GM23338 (cell line): Measurements from ENCODE around the gene PNPLA5. TPM values are rescaled to one million over a fixed set of nuclear protein-coding genes. Genes with fewer than 3 reads are reported as not detected.

Experiments
- ATAC-seq: fragments of 200-7000 bp; cut with Tn5 transposase; 3 replicates; pipeline ENCODE4 v1.9.1; 2020
- DNase-seq: peaks from one replicate; pipeline ENCODE4 v3.0.0-alpha.2; 2015; ENCODE audit warnings: low spot score
- H2AFZ ChIP-seq: fragments of 200-600 bp; sonication (generic); 2 replicates; pipeline ENCODE4 v1.8.0; 2016; ENCODE audit warnings: antibody characterized with exemption, mild to moderate bottlenecking, moderate library complexity
- H3F3A ChIP-seq: fragments of 200-600 bp; sonication (generic); replicated peaks from 2 replicates; pipeline ENCODE4 v1.8.0; 2017; ENCODE audit warnings: antibody characterized with exemption, mixed run types, low read depth
- H3K27ac ChIP-seq: fragments of 200-600 bp; sonication (generic); 2 replicates; pipeline ENCODE4 v1.6.1; 2016; ENCODE audit warnings: low read depth
- H3K27me3 ChIP-seq: fragments of 200-600 bp; sonication (generic); 2 replicates; pipeline ENCODE4 v1.8.0; 2016; ENCODE audit warnings: mild to moderate bottlenecking, mixed run types, moderate library complexity; ENCODE audit not compliant: insufficient read depth
- H3K36me3 ChIP-seq: fragments of 200-600 bp; sonication (generic); 2 replicates; pipeline ENCODE4 v1.8.0; 2016; ENCODE audit warnings: mild to moderate bottlenecking; ENCODE audit not compliant: insufficient read depth
- H3K4me1 ChIP-seq: fragments of 200-600 bp; sonication (generic); 2 replicates; pipeline ENCODE4 v1.8.0; 2016; ENCODE audit warnings: mild to moderate bottlenecking, moderate library complexity; ENCODE audit not compliant: insufficient read depth
- H3K4me2 ChIP-seq: fragments of 200-600 bp; sonication (generic); 2 replicates; pipeline ENCODE4 v1.7.1; 2017; ENCODE audit warnings: mixed run types
- H3K4me3 ChIP-seq: fragments of 200-600 bp; sonication (generic); 2 replicates; pipeline ENCODE4 v1.6.1; 2016; ENCODE audit warnings: mixed run types
- H3K79me2 ChIP-seq: fragments of 200-600 bp; sonication (generic); replicated peaks from 2 replicates; pipeline ENCODE4 v1.8.0; 2017; ENCODE audit warnings: mild to moderate bottlenecking; ENCODE audit not compliant: insufficient read depth
- H3K9me2 ChIP-seq: fragments of 200-600 bp; sonication (generic); 2 replicates; pipeline ENCODE4 v1.8.0; 2017; ENCODE audit not compliant: insufficient read depth
- H4K20me1 ChIP-seq: fragments of 200-600 bp; sonication (generic); replicated peaks from 2 replicates; pipeline ENCODE4 v1.8.0; 2017; ENCODE audit warnings: mild to moderate bottlenecking; ENCODE audit not compliant: insufficient read depth
- H3K27ac Mint-ChIP-seq: 2 replicates; pipeline ENCODE4 v1.8.0; 2020; ENCODE audit warnings: inconsistent platforms, mild to moderate bottlenecking, moderate library complexity, mixed read lengths
- H3K27me3 Mint-ChIP-seq: 3 replicates; pipeline ENCODE4 v1.8.0; 2022; ENCODE audit warnings: low read depth, mild to moderate bottlenecking, moderate library complexity, mixed read lengths, inconsistent platforms; ENCODE audit not compliant: insufficient read depth, poor library complexity
- H3K36me3 Mint-ChIP-seq: 3 replicates; pipeline ENCODE4 v1.8.0; 2021; ENCODE audit warnings: low read depth, mild to moderate bottlenecking, inconsistent platforms, moderate library complexity, mixed read lengths
- H3K4me1 Mint-ChIP-seq: 3 replicates; pipeline ENCODE4 v1.8.0; 2020; ENCODE audit warnings: mild to moderate bottlenecking, inconsistent platforms, mixed read lengths
- H3K4me3 Mint-ChIP-seq: 3 replicates; pipeline ENCODE4 v1.8.0; 2021; ENCODE audit warnings: moderate library complexity, mild to moderate bottlenecking, inconsistent platforms, mixed read lengths
- H3K9me3 Mint-ChIP-seq: 3 replicates; pipeline ENCODE4 v1.8.0; 2020; ENCODE audit warnings: moderate library complexity, mild to moderate bottlenecking, inconsistent platforms, mixed read lengths
- CREB1 ChIP-seq: fragments of 250-450 bp; sonication (Bioruptor Pico); IDR thresholded peaks from 2 replicates; pipeline ENCODE4 v1.5.0; 2020; ENCODE audit warnings: low read depth, mild to moderate bottlenecking, moderate library complexity
- EZH2 ChIP-seq: fragments of 200-600 bp; sonication (generic); IDR thresholded peaks from one replicate; pipeline ENCODE4 v1.8.0; 2017; ENCODE audit warnings: antibody characterized with exemption, mild to moderate bottlenecking, low read depth; ENCODE audit not compliant: unreplicated experiment
- EZH2phosphoT487 ChIP-seq: fragments of 200-600 bp; sonication (generic); IDR thresholded peaks from one replicate; pipeline ENCODE4 v1.8.1; 2018; ENCODE audit warnings: antibody characterized with exemption; ENCODE audit not compliant: unreplicated experiment
- JUNB ChIP-seq: IDR thresholded peaks from one replicate; pipeline ENCODE4 v1.6.1; 2016; ENCODE audit warnings: antibody characterized with exemption; ENCODE audit not compliant: unreplicated experiment
- NANOG ChIP-seq: IDR thresholded peaks from 2 replicates; pipeline ENCODE4 v1.6.1; 2016; ENCODE audit warnings: antibody characterized with exemption, borderline replicate concordance
- POLR2AphosphoS5 ChIP-seq: IDR thresholded peaks from 2 replicates; pipeline ENCODE4 v1.6.1; 2016; ENCODE audit warnings: antibody characterized with exemption, low read depth
- STAT1 ChIP-seq: IDR thresholded peaks from one replicate; pipeline ENCODE4 v1.6.1; 2016; ENCODE audit warnings: antibody characterized with exemption; ENCODE audit not compliant: unreplicated experiment
- ZNF114 ChIP-seq: fragments of 250-450 bp; sonication (Bioruptor Pico); IDR thresholded peaks from 2 replicates; pipeline ENCODE4 v1.5.0; 2020; ENCODE audit warnings: mild to moderate bottlenecking, moderate library complexity
- ZNF331 ChIP-seq: fragments of 250-450 bp; sonication (Bioruptor Pico); IDR thresholded peaks from 2 replicates; pipeline ENCODE4 v1.5.0; 2020; ENCODE audit warnings: low read depth, mild to moderate bottlenecking, moderate library complexity
- polyA plus RNA-seq: library from polyadenylated mRNA; unstranded; fragments of >200 nt; fragmentation: Nextera tagmentation; extraction: Ambion mirVana; gene quantifications from 2 replicates; pipeline ENCODE4 v1.2.1, GENCODE V29; 2016
- total RNA-seq: library from RNA; depleted of rRNA; stranded (reverse); fragments of >200 nt; shearing (Covaris generic); gene quantifications from 2 replicates; pipeline ENCODE4 v1.2.3, GENCODE V29; 2014
- TF ChIP-seq, protein P1 (sequence below), 2 experiments: fragments of 200-600 bp in 1 of 2; sonication (generic) in 1 of 2; conservative IDR thresholded peaks; 2 replicates each; pipeline versions ENCODE4 v1.5.1 to v1.6.1; 2016 to 2017; ENCODE audit warnings: antibody characterized with exemption in 2 of 2, low read depth in 2 of 2, mild to moderate bottlenecking in 2 of 2, moderate library complexity in 1 of 2
- TF ChIP-seq, protein P2 (sequence below): fragments of 250-450 bp; sonication (Bioruptor Pico); IDR thresholded peaks from 2 replicates; pipeline ENCODE4 v1.5.0; 2020; ENCODE audit warnings: mild to moderate bottlenecking, moderate library complexity
- TF ChIP-seq, protein P3 (sequence below): IDR thresholded peaks from 2 replicates; pipeline ENCODE4 v1.6.1; 2016; ENCODE audit warnings: antibody characterized with exemption
- TF ChIP-seq, protein P4 (sequence below): IDR thresholded peaks from one replicate; pipeline ENCODE4 v1.6.1; 2018; ENCODE audit warnings: antibody characterized with exemption; ENCODE audit not compliant: unreplicated experiment

Gene PNPLA5
- total and polyA plus RNA-seq, 2 experiments from 2014 or later, result 2.3 to 6.8 TPM

DNA sequence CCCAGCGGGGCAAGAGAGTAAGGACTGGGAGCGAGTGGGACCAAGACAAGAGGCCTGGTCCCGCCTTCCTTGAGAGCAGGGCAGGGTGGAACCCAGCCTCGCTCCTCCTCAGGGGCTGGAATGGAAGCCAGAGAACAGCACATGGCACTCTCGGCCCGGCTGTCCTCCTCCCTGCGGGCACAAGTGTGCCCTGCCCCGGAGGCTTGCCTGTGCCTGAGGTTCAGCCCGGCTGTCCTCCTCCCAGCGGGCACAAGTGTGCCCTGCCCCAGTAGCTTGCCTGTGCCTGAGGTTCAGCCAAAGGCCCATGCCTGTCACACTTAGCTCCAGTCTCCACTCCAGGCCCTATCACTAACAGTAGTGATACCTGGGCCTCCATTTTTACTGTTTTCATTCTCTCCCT is 53.7 kb downstream of the PNPLA5 start:
- Mint-ChIP-seq H3K27ac (no peak overlapping the region), H3K27me3 (peaks cover 14% of the 10 kb centered on the region), H3K36me3 (peaks cover 16% of the 10 kb centered on the region; the same call in 2 of the 3 replicates), H3K9me3 (no peaks in the 10 kb centered on the region; the same call in 2 of the 3 replicates), H3K4me1 (peaks cover 7% of the 10 kb centered on the region), H3K4me3 (no peak overlapping the region)
- H3K79me2 ChIP-seq, result peaks cover 15% of the 10 kb centered on the region
- no peaks in the 10 kb centered on the region for H3K36me3 ChIP-seq
- ATAC-seq (no peak), DNase-seq (no peak)
- H3K4me3 ChIP-seq, result no peak overlapping the region
- no peak overlapping the region for H3K27ac ChIP-seq
- no peak overlapping the region for H2AFZ ChIP-seq
- H3K4me2 ChIP-seq, result no peak overlapping the region
- H3K4me1 ChIP-seq, result no peaks in the 10 kb centered on the region
- no peaks in the 10 kb centered on the region for H3K9me2 ChIP-seq
- no peaks in the 10 kb centered on the region for H3K27me3 ChIP-seq
- H4K20me1 ChIP-seq, result no peaks in the 10 kb centered on the region; the same call in 1 of the 2 replicates
- H3F3A ChIP-seq, result no peaks in the 10 kb centered on the region
- TF ChIP-seq NANOG (no peak), EZH2phosphoT487 (no peak), STAT1 (no peak), EZH2 (no peak), CREB1 (CRISPR knock-in tag) (no peak), POLR2AphosphoS5 (no peak), JUNB (no peak), ZNF114 (CRISPR knock-in tag) (no peak), ZNF331 (CRISPR knock-in tag) (no peak)
- TF ChIP-seq, protein P1, sequence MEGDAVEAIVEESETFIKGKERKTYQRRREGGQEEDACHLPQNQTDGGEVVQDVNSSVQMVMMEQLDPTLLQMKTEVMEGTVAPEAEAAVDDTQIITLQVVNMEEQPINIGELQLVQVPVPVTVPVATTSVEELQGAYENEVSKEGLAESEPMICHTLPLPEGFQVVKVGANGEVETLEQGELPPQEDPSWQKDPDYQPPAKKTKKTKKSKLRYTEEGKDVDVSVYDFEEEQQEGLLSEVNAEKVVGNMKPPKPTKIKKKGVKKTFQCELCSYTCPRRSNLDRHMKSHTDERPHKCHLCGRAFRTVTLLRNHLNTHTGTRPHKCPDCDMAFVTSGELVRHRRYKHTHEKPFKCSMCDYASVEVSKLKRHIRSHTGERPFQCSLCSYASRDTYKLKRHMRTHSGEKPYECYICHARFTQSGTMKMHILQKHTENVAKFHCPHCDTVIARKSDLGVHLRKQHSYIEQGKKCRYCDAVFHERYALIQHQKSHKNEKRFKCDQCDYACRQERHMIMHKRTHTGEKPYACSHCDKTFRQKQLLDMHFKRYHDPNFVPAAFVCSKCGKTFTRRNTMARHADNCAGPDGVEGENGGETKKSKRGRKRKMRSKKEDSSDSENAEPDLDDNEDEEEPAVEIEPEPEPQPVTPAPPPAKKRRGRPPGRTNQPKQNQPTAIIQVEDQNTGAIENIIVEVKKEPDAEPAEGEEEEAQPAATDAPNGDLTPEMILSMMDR (conservative IDR thresholded peaks at IDR 0.05; ENCODE audit: low read depth in 2 of 2), result no peak
- TF ChIP-seq, protein P2, sequence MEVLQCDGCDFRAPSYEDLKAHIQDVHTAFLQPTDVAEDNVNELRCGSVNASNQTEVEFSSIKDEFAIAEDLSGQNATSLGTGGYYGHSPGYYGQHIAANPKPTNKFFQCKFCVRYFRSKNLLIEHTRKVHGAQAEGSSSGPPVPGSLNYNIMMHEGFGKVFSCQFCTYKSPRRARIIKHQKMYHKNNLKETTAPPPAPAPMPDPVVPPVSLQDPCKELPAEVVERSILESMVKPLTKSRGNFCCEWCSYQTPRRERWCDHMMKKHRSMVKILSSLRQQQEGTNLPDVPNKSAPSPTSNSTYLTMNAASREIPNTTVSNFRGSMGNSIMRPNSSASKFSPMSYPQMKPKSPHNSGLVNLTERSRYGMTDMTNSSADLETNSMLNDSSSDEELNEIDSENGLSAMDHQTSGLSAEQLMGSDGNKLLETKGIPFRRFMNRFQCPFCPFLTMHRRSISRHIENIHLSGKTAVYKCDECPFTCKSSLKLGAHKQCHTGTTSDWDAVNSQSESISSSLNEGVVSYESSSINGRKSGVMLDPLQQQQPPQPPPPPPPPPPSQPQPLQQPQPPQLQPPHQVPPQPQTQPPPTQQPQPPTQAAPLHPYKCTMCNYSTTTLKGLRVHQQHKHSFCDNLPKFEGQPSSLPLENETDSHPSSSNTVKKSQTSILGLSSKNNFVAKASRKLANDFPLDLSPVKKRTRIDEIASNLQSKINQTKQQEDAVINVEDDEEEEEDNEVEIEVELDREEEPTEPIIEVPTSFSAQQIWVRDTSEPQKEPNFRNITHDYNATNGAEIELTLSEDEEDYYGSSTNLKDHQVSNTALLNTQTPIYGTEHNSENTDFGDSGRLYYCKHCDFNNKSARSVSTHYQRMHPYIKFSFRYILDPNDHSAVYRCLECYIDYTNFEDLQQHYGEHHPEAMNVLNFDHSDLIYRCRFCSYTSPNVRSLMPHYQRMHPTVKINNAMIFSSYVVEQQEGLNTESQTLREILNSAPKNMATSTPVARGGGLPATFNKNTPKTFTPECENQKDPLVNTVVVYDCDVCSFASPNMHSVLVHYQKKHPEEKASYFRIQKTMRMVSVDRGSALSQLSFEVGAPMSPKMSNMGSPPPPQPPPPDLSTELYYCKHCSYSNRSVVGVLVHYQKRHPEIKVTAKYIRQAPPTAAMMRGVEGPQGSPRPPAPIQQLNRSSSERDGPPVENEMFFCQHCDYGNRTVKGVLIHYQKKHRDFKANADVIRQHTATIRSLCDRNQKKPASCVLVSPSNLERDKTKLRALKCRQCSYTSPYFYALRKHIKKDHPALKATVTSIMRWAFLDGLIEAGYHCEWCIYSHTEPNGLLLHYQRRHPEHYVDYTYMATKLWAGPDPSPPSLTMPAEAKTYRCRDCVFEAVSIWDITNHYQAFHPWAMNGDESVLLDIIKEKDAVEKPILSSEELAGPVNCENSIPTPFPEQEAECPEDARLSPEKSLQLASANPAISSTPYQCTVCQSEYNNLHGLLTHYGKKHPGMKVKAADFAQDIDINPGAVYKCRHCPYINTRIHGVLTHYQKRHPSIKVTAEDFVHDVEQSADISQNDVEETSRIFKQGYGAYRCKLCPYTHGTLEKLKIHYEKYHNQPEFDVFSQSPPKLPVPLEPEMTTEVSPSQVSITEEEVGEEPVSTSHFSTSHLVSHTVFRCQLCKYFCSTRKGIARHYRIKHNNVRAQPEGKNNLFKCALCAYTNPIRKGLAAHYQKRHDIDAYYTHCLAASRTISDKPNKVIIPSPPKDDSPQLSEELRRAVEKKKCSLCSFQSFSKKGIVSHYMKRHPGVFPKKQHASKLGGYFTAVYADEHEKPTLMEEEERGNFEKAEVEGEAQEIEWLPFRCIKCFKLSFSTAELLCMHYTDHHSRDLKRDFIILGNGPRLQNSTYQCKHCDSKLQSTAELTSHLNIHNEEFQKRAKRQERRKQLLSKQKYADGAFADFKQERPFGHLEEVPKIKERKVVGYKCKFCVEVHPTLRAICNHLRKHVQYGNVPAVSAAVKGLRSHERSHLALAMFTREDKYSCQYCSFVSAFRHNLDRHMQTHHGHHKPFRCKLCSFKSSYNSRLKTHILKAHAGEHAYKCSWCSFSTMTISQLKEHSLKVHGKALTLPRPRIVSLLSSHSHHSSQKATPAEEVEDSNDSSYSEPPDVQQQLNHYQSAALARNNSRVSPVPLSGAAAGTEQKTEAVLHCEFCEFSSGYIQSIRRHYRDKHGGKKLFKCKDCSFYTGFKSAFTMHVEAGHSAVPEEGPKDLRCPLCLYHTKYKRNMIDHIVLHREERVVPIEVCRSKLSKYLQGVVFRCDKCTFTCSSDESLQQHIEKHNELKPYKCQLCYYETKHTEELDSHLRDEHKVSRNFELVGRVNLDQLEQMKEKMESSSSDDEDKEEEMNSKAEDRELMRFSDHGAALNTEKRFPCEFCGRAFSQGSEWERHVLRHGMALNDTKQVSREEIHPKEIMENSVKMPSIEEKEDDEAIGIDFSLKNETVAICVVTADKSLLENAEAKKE (CRISPR knock-in tag), result no peak
- TF ChIP-seq, protein P3, sequence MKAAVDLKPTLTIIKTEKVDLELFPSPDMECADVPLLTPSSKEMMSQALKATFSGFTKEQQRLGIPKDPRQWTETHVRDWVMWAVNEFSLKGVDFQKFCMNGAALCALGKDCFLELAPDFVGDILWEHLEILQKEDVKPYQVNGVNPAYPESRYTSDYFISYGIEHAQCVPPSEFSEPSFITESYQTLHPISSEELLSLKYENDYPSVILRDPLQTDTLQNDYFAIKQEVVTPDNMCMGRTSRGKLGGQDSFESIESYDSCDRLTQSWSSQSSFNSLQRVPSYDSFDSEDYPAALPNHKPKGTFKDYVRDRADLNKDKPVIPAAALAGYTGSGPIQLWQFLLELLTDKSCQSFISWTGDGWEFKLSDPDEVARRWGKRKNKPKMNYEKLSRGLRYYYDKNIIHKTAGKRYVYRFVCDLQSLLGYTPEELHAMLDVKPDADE, result no peak
- TF ChIP-seq, protein P4, sequence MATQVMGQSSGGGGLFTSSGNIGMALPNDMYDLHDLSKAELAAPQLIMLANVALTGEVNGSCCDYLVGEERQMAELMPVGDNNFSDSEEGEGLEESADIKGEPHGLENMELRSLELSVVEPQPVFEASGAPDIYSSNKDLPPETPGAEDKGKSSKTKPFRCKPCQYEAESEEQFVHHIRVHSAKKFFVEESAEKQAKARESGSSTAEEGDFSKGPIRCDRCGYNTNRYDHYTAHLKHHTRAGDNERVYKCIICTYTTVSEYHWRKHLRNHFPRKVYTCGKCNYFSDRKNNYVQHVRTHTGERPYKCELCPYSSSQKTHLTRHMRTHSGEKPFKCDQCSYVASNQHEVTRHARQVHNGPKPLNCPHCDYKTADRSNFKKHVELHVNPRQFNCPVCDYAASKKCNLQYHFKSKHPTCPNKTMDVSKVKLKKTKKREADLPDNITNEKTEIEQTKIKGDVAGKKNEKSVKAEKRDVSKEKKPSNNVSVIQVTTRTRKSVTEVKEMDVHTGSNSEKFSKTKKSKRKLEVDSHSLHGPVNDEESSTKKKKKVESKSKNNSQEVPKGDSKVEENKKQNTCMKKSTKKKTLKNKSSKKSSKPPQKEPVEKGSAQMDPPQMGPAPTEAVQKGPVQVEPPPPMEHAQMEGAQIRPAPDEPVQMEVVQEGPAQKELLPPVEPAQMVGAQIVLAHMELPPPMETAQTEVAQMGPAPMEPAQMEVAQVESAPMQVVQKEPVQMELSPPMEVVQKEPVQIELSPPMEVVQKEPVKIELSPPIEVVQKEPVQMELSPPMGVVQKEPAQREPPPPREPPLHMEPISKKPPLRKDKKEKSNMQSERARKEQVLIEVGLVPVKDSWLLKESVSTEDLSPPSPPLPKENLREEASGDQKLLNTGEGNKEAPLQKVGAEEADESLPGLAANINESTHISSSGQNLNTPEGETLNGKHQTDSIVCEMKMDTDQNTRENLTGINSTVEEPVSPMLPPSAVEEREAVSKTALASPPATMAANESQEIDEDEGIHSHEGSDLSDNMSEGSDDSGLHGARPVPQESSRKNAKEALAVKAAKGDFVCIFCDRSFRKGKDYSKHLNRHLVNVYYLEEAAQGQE, result no peak
